Measurements from ENCODE around the gene TOR3A. TPM values are rescaled to one million over a fixed set of nuclear protein-coding genes. Genes with fewer than 3 reads are reported as not detected.
"Not testable (repeated sequence)": the region's sequence is repeated elsewhere in the genome, so short reads cannot be mapped to it uniquely, and the experiment has no call there.

Gene TOR3A
- total RNA-seq: 10 to 100 TPM; 19.0 to 45.2 TPM

- Mint-ChIP-seq H3K9me3 (no peaks in the 10 kb centered on the region), H3K27me3 (no peaks in the 10 kb centered on the region)
These were observed at the start of gene TOR3A for GRCh38 chr1:179081687-179082332. Gene TOR3A (plus strand): TSS chr1:179082070. CDS start chr1:179082129, 59 bp downstream.

GRCh38 chr1:179034720-179035119 lies 47.1 kb upstream of the TOR3A start:
- H3K4me1 Mint-ChIP-seq: peaks cover 59% of the 10 kb centered on the region
- H3K9me3 Mint-ChIP-seq: no peaks in the 10 kb centered on the region
- H3K27ac Mint-ChIP-seq: peak overlapping the region; percentile 86
- H3K36me3 Mint-ChIP-seq (ENCODE audit: low read depth): no peaks in the 10 kb centered on the region
- peak; percentile 76 for ATAC-seq (replicated peaks)
- no peaks in the 10 kb centered on the region for H3K27me3 Mint-ChIP-seq
- H3K4me3 Mint-ChIP-seq: peak overlapping the region; percentile 58

More at GRCh38 chr1:179081687-179082332, at the start of gene TOR3A:
- peaks cover 14% of the 10 kb centered on the region for H3K4me1 Mint-ChIP-seq
- peak within 1 kb of the TSS; percentile 95 for H3K27ac Mint-ChIP-seq
- peak within 1 kb of the TSS; percentile 85 for H3K4me3 Mint-ChIP-seq
- H3K36me3 Mint-ChIP-seq (ENCODE audit: low read depth): peaks cover 19% of the 10 kb centered on the region
- ATAC-seq (replicated peaks): peak; percentile 86

GRCh38 chr1:179036844-179037465 lies 44.9 kb upstream of the TOR3A start:
- peak; percentile 91 for ATAC-seq (replicated peaks)
- H3K4me1 Mint-ChIP-seq: peaks cover 41% of the 10 kb centered on the region
- peak overlapping the region; percentile 71 for H3K27ac Mint-ChIP-seq
- no peaks in the 10 kb centered on the region for H3K36me3 Mint-ChIP-seq (ENCODE audit: low read depth)
- no peaks in the 10 kb centered on the region for H3K9me3 Mint-ChIP-seq
- no peaks in the 10 kb centered on the region for H3K27me3 Mint-ChIP-seq
- peak overlapping the region; percentile 37 for H3K4me3 Mint-ChIP-seq

GRCh38 chr1:179038528-179039281 lies 43.2 kb upstream of the TOR3A start:
- no peak for ATAC-seq (replicated peaks)
- peak overlapping the region; percentile 18 for H3K27ac Mint-ChIP-seq
- H3K36me3 Mint-ChIP-seq (ENCODE audit: low read depth): peaks cover 5% of the 10 kb centered on the region
- no peaks in the 10 kb centered on the region for H3K9me3 Mint-ChIP-seq
- H3K4me1 Mint-ChIP-seq: peaks cover 40% of the 10 kb centered on the region
- H3K4me3 Mint-ChIP-seq: no peak overlapping the region
- no peaks in the 10 kb centered on the region for H3K27me3 Mint-ChIP-seq

- not testable (repeated sequence) for H3K27me3 Mint-ChIP-seq, H3K27ac Mint-ChIP-seq
These were observed 42.2 kb upstream of the TOR3A start for GRCh38 chr1:179039502-179040174.

GRCh38 chr1:179040175-179040551 lies 41.7 kb upstream of the TOR3A start:
- not testable (repeated sequence) for H3K9me3 Mint-ChIP-seq; H3K27ac Mint-ChIP-seq; ATAC-seq (replicated peaks); H3K4me3 Mint-ChIP-seq; H3K27me3 Mint-ChIP-seq
- Mint-ChIP-seq H3K4me1 (peaks cover 26% of the 10 kb centered on the region), H3K36me3 (ENCODE audit: low read depth) (peaks cover 17% of the 10 kb centered on the region)

More at GRCh38 chr1:179039502-179040174, 42.2 kb upstream of the TOR3A start:
- not testable (repeated sequence) for ATAC-seq (replicated peaks); H3K4me3 Mint-ChIP-seq; H3K9me3 Mint-ChIP-seq
- Mint-ChIP-seq H3K36me3 (ENCODE audit: low read depth) (peaks cover 15% of the 10 kb centered on the region), H3K4me1 (peaks cover 31% of the 10 kb centered on the region)

- Mint-ChIP-seq H3K36me3 (ENCODE audit: low read depth) (peaks cover 20% of the 10 kb centered on the region), H3K4me3 (no peak overlapping the region), H3K4me1 (peaks cover 11% of the 10 kb centered on the region), H3K27ac (no peak overlapping the region), H3K27me3 (no peaks in the 10 kb centered on the region), H3K9me3 (no peaks in the 10 kb centered on the region)
- ATAC-seq (replicated peaks): no peak
These were observed 39.8 kb upstream of the TOR3A start for GRCh38 chr1:179042087-179042486.

- no peak for ATAC-seq (replicated peaks)
- H3K4me1 Mint-ChIP-seq: peaks cover 14% of the 10 kb centered on the region
- H3K27me3 Mint-ChIP-seq: no peaks in the 10 kb centered on the region
- no peak overlapping the region for H3K4me3 Mint-ChIP-seq
- no peak overlapping the region for H3K27ac Mint-ChIP-seq
- peaks cover 20% of the 10 kb centered on the region for H3K36me3 Mint-ChIP-seq (ENCODE audit: low read depth)
- no peaks in the 10 kb centered on the region for H3K9me3 Mint-ChIP-seq
These were observed 39.2 kb upstream of the TOR3A start for GRCh38 chr1:179042700-179043099.

- no peak overlapping the region for H3K4me3 Mint-ChIP-seq
- no peaks in the 10 kb centered on the region for H3K27me3 Mint-ChIP-seq
- peaks cover 24% of the 10 kb centered on the region for H3K36me3 Mint-ChIP-seq (ENCODE audit: low read depth)
- no peaks in the 10 kb centered on the region for H3K9me3 Mint-ChIP-seq
- no peak for ATAC-seq (replicated peaks)
- H3K4me1 Mint-ChIP-seq: peaks cover 14% of the 10 kb centered on the region
- H3K27ac Mint-ChIP-seq: no peak overlapping the region
These were observed 38.6 kb upstream of the TOR3A start for GRCh38 chr1:179043266-179043665.

- Mint-ChIP-seq H3K4me3 (no peak overlapping the region), H3K27me3 (no peaks in the 10 kb centered on the region), H3K9me3 (no peaks in the 10 kb centered on the region), H3K27ac (no peak overlapping the region), H3K36me3 (ENCODE audit: low read depth) (peaks cover 26% of the 10 kb centered on the region), H3K4me1 (peaks cover 8% of the 10 kb centered on the region)
- ATAC-seq (replicated peaks): no peak
These were observed 38.0 kb upstream of the TOR3A start for GRCh38 chr1:179043907-179044306.

GRCh38 chr1:179046808-179047635 lies 34.8 kb upstream of the TOR3A start:
- ATAC-seq (replicated peaks): no peak
- Mint-ChIP-seq H3K9me3 (no peaks in the 10 kb centered on the region), H3K27me3 (no peaks in the 10 kb centered on the region)

GRCh38 chr1:179047636-179047997 lies 34.3 kb upstream of the TOR3A start:
- Mint-ChIP-seq H3K27ac (peak overlapping the region; percentile 7), H3K9me3 (no peaks in the 10 kb centered on the region)

More at GRCh38 chr1:179046808-179047635, 34.8 kb upstream of the TOR3A start:
- Mint-ChIP-seq H3K36me3 (ENCODE audit: low read depth) (peaks cover 45% of the 10 kb centered on the region), H3K27ac (peak overlapping the region; percentile 7), H3K4me1 (peaks cover 5% of the 10 kb centered on the region), H3K4me3 (no peak overlapping the region)

GRCh38 chr1:179048339-179049124 lies 33.3 kb upstream of the TOR3A start:
- H3K4me3 Mint-ChIP-seq: no peak overlapping the region
- H3K27ac Mint-ChIP-seq: no peak overlapping the region
- no peaks in the 10 kb centered on the region for H3K9me3 Mint-ChIP-seq
- peaks cover 41% of the 10 kb centered on the region for H3K36me3 Mint-ChIP-seq (ENCODE audit: low read depth)
- no peak for ATAC-seq (replicated peaks)
- H3K27me3 Mint-ChIP-seq: no peaks in the 10 kb centered on the region
- H3K4me1 Mint-ChIP-seq: peaks cover 5% of the 10 kb centered on the region

More at GRCh38 chr1:179047636-179047997, 34.3 kb upstream of the TOR3A start:
- H3K4me1 Mint-ChIP-seq: peaks cover 5% of the 10 kb centered on the region
- H3K4me3 Mint-ChIP-seq: no peak overlapping the region
- no peaks in the 10 kb centered on the region for H3K27me3 Mint-ChIP-seq
- H3K36me3 Mint-ChIP-seq (ENCODE audit: low read depth): peaks cover 45% of the 10 kb centered on the region
- ATAC-seq (replicated peaks): no peak
